ENCODE results near the gene PLAGL1.

PLAGL1 gene

DNA sequence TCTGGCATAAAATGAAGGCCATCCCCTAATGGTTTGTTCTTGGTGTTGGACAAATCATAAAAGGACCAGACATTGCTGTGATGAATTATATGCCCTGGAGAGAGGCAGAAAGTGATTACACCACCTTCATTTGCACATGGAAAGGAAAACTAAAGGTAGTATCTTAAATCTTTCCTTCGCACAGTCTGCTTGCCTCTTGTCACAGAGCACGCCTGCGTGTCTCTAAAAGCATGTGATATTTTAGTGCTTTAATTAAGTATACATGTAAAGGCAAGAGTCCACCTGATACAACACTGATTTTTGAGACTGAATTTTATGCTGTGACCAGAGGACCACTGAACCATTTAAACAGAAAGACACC lies 28.8 kb upstream of the PLAGL1 start:
- no peak overlapping the region for H3K27ac ChIP-seq
- CTCF ChIA-PET, result no interaction called here
- TF ChIP-seq, protein P1, sequence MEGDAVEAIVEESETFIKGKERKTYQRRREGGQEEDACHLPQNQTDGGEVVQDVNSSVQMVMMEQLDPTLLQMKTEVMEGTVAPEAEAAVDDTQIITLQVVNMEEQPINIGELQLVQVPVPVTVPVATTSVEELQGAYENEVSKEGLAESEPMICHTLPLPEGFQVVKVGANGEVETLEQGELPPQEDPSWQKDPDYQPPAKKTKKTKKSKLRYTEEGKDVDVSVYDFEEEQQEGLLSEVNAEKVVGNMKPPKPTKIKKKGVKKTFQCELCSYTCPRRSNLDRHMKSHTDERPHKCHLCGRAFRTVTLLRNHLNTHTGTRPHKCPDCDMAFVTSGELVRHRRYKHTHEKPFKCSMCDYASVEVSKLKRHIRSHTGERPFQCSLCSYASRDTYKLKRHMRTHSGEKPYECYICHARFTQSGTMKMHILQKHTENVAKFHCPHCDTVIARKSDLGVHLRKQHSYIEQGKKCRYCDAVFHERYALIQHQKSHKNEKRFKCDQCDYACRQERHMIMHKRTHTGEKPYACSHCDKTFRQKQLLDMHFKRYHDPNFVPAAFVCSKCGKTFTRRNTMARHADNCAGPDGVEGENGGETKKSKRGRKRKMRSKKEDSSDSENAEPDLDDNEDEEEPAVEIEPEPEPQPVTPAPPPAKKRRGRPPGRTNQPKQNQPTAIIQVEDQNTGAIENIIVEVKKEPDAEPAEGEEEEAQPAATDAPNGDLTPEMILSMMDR (conservative IDR thresholded peaks at IDR 0.05; ENCODE audit: low read depth), result no peak
- DNase-seq (ENCODE audit: low spot score), result no peak
- POLR2A ChIA-PET (ENCODE audit: low non-redundant PET), result no interaction called here

GRCh38 chr6:144036064-144036834 lies 28.2 kb upstream of the PLAGL1 start:
- POLR2A ChIA-PET (ENCODE audit: low non-redundant PET), result no interaction called here
- TF ChIP-seq, protein P1 (conservative IDR thresholded peaks at IDR 0.05; ENCODE audit: low read depth), result no peak
- H3K27ac ChIP-seq, result no peak overlapping the region
- no peak for DNase-seq (ENCODE audit: low spot score)
- CTCF ChIA-PET, result no interaction called here

- CTCF ChIA-PET, result no interaction called here
- DNase-seq (ENCODE audit: low spot score), result no peak
- H3K27ac ChIP-seq, result no peak overlapping the region
- POLR2A ChIA-PET (ENCODE audit: low non-redundant PET), result no interaction called here
- TF ChIP-seq, protein P1 (conservative IDR thresholded peaks at IDR 0.05; ENCODE audit: low read depth), result no peak
These were observed 27.4 kb upstream of the PLAGL1 start for GRCh38 chr6:144035416-144035815.

- ChIA-PET CTCF (interaction anchor here (0.6 kb wide), 1 partner anchor 8 kb away, joined by 4 read pairs; no protein-coding TSS in a partner anchor), POLR2A (ENCODE audit: low non-redundant PET) (no interaction called here)
- TF ChIP-seq, protein P1 (conservative IDR thresholded peaks at IDR 0.05; ENCODE audit: low read depth), result no peak
- peak; percentile 13 for DNase-seq (ENCODE audit: low spot score)
- no peak overlapping the region for H3K27ac ChIP-seq
These were observed 26.0 kb upstream of the PLAGL1 start for GRCh38 chr6:144033816-144034735.

DNA sequence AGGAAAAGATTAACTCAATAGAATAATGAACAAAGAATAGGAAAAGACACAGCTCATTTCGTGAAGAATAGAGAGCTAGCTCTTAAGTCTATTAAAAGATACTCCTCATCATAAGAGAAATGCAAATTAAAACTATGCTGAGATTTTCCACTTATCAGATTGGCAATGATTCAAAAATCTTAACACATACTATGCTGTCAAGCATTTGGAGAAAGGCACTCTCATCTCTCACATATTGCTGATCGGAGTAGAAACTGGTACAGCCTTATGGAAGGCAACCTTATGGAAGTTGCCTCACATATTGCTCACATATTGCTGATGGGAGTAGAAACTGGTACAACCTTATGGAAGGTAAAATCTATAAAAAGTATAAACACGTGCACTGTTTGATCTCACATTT lies 21.4 kb upstream of the PLAGL1 start:
- ChIA-PET POLR2A (ENCODE audit: low non-redundant PET) (no interaction called here), CTCF (interaction anchor here (0.7 kb wide), 1 partner anchor 187 kb away, joined by 3 read pairs; no protein-coding TSS in a partner anchor)
- TF ChIP-seq, protein P1 (conservative IDR thresholded peaks at IDR 0.05; ENCODE audit: low read depth), result no peak
- H3K27ac ChIP-seq, result no peak overlapping the region
- DNase-seq (ENCODE audit: low spot score), result no peak

- TF ChIP-seq, protein P1 (conservative IDR thresholded peaks at IDR 0.05; ENCODE audit: low read depth), result no peak
- ChIA-PET POLR2A (ENCODE audit: low non-redundant PET) (no interaction called here), CTCF (interaction anchor here (0.7 kb wide), 1 partner anchor 12 kb away, joined by 4 read pairs; no protein-coding TSS in a partner anchor)
- no peak overlapping the region for H3K27ac ChIP-seq
- no peak for DNase-seq (ENCODE audit: low spot score)
These were observed 20.0 kb upstream of the PLAGL1 start for GRCh38 chr6:144027932-144028587.
